Iris pigment epithelial cell (primary cell): ENCODE results near the gene PES1.
"Not testable (repeated sequence)": the region's sequence is repeated elsewhere in the genome, so short reads cannot be mapped to it uniquely, and the experiment has no call there.

Experiments
- DNase-seq: peaks from one replicate; pipeline ENCODE4 v3.0.0-alpha.2; 2011; ENCODE audit warnings: low read depth

The PES1 gene

DNA sequence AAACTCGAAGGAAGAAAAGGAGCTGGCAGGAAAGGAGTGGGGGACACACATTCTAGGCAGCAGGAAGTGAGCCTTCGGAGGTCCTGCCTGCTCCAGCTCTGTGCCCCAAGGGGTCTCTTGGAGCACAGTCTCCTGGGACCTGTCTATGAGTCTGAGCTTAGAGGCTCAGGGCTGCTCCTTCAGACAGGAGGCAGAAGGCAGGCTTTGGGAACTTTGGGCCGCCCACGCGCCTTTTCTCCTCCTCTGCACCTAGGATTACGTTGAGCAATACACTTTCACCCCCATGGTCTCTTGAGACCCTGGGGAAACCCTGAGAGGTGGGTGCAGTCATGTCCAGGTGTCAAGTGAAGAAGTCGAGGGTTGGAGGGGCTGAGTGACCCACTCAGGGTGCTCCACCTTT, 16.2 kb upstream of the PES1 start:
- no peak for DNase-seq

GRCh38 chr22:30607300-30607930, 15.7 kb upstream of the PES1 start:
- no peak for DNase-seq

DNA sequence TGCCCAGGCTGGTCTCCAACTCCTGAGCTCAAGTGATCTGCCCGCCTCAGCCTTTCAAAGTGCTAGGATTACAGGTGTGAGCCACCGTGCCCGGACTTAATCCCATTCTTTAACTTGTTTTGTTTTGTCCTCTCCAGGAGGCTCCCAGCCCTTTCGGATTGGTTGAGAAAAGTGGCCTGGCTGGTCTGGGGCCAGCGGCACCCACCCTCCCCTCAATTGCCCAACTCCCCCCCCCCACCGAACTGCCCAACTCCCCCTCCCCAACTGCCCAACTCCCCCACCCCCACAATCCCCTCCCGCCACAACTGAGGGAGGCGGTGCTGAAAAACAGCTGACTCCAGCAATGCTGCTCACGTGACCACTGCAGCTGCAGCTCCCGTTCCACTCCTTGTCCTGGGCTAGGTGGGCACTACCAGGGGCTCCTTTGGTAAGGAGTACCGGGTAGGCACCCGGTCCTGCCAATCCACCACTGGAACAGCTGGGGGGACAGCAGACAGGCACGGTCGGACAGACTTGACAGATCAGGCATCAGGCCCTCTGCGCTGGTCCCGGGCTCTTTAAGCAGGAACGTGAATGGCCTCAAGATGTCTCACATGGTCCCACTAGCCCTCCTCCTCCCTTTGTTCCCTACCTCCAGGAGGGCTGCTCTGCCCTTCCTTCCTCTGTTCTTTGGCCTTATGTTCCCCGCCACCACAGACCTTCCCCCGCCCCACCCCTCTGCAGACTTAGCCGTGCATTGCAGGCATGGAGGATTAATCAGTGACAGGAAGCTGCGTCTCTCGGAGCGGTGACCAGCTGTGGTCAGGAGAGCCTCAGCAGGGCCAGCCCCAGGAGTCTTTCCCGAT, 15.0 kb upstream of the PES1 start, which contains the start of gene TCN2:
Gene TCN2 (plus strand): TSS at position 720 of the 845 bp plus-strand sequence. CDS start 158 bp downstream, outside the sequence.
- DNase-seq: peak; percentile 71

GRCh38 chr22:30605449-30606110, 13.9 kb upstream of the PES1 start:
- peak; percentile 55 for DNase-seq

DNA sequence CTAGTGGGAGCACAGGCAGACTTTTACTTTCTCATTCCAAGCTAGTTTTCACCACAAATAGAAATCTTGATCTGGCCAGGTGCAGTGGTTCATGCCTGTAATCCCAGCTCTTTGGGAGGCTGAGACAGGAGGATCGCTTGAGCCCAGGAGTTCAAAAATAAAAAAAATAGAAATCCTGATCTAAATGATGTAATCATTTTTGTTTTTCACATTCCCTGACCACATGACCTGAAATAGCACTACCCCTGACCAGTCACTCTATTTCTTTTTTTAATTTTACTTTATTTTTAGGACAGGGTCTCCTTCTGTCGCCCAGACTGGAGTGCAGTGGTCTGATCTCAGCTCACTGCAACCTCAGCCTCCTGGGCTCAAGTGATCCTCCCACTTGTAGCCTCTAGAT, 13.0 kb upstream of the PES1 start:
- DNase-seq: no peak

- DNase-seq: no peak
Observed at GRCh38 chr22:30603801-30604200, 12.1 kb upstream of the PES1 start.

- peak; percentile 53 for DNase-seq
Observed at GRCh38 chr22:30602049-30602448, 10.3 kb upstream of the PES1 start.

DNA sequence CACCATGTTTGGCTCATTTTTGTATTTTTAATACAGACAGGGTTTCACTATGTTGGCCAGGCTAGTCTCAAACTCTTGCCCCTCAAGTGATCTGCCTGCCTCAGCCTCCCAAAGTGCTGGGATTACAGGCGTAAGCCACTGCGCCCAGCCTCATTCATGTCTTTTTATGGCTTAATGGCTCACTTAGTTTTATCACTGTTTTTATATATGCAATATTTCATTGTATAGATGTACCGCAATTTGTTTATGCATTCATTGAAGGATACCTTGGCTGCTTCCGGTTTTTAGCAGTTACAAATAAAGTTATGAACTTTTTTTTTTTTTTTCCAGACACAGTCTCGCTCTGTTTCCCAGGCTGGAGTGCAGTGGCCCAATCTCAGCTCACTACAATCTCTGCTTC, 9.8 kb upstream of the PES1 start:
- DNase-seq: no peak

GRCh38 chr22:30600921-30601320, 9.2 kb upstream of the PES1 start:
- no peak for DNase-seq

DNA sequence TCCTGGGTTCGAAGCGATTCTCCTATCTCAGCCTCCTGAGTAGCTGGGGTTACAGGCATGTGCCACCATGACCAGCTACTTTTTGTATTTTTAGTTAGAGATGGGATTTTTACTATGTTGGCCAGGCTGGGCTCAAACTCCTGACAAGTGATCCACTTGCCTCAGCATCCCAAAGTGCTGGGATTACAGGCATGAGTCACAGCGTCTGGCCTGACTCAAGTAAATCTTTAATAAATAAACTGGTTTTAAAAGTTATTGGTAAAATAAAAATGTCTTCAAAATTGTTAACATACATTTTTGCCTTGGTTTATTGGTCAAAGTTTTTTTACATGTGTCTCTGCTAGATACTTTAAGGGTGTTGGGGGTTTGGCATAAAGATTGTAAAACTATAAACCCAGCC, 7.3 kb upstream of the PES1 start:
- DNase-seq: peak; percentile 37

GRCh38 chr22:30596886-30597285, 5.2 kb upstream of the PES1 start:
- no peak for DNase-seq

- DNase-seq: no peak
Observed at GRCh38 chr22:30596199-30596598, 4.5 kb upstream of the PES1 start.

DNA sequence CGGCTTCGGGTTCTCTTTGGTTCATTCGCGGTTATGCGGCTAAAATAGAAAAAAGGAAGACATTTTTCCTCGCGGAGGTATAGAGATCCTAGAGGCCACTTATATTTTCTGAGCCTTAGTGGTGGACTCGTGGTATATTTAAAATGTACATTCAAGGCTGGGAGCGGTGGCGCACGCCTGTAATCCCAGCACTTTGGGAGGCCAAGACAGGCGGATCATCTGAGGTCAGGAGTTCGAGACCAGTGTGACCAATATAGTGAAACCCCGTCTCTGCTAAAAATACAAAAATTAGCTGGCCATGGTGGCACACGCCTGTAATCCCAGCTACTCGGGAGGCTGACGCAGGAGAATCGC, 627 bp upstream of the PES1 start:
- not testable (repeated sequence) for DNase-seq

DNA sequence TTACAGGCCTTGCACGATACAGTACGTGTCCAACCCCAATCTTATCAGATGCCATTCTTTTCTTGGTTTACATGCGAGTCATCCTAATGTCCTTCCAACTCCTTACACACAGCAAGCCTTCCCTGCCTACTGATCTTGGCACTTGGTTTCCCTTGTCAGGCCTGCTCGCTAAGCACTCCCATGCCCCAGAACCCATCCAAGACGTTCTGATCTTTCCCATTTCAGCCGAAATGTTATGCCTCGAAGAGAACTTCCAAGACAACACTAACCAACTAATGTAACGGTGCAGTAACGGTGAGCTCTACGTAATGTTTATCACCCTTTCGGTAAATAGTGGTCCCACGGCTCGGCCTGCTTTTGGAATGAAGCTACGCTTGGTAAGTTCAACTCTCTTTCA, 521 bp downstream of the PES1 start:
- DNase-seq: peak; percentile 57

- DNase-seq: no peak
Observed at GRCh38 chr22:30586414-30586813, 5.3 kb downstream of the PES1 start.

DNA sequence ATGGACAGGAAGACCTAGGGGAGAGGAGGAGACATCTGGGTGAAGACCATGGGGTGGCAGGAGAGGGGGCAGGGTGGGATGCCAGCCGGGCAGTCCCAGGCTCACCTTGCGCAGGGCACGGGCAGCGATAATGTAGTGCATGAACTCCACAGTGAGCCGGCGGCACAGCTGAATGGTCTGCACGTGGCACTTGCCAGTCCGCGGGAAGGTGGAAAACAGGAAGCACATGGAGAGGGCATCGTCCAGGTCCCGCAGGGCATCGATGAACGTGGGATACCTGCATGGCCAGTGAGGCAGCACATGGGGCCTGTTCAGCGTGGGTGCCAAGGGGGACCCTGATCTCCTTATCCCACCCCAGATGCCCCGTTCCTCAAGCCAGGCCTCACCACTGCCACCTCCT, 7.3 kb downstream of the PES1 start:
- DNase-seq: no peak

DNA sequence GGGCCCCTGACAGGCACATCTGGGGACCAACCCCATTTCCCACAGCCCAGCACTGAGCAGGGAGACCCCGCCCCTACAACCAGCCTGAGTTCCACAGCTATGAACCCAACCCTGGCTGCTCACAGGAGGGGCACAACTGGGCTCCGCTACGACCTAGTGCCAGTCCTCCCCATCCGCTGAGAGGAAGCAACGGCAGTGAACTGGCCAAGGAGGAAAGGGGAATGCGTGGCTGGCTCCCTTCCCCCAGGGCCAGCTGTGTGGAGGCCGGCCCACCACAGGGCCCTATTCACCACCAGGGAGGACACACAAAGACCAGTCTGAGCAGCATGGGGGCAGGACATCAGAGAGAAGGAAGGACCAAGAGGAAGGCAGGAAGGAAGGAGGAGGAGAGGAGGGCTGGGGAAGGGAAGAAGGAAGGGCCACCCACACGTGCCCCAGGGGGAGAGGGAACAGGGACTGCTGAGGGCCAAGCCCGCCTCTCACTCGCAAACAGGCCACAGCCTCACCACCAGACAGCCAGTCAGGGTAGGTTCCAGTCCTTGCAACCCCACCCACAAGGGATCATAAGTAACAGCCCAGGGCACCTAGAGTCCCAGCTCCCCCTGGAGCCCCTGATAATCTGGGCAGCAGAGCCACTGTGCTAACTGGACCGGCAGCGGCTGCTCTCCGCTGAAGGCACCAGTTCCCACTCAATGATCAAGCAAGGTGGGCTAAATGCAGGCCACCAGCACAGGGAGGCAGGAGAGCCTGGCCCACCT, 8.7 kb downstream of the PES1 start:
- DNase-seq: no peak

DNA sequence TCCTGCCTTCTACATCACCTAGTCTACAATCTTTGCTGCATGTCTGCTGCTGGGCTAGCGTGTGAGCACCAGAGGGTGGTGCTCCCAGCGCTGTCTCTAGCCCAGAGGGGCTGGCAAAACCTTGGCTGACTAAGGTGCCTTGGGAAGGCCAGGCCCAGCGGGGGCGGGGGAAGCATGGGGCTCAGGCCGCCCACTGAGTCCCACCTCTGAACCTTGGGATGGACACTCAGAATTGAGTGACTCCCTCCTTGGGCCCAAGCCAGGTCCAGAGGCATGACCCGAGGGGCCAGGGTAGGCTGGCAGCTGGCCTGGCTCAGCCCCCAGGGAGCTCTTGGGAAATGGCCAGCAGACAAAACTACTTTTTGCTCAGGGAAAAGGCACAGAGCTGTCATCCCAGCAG, 9.7 kb downstream of the PES1 start:
- DNase-seq: no peak

DNA sequence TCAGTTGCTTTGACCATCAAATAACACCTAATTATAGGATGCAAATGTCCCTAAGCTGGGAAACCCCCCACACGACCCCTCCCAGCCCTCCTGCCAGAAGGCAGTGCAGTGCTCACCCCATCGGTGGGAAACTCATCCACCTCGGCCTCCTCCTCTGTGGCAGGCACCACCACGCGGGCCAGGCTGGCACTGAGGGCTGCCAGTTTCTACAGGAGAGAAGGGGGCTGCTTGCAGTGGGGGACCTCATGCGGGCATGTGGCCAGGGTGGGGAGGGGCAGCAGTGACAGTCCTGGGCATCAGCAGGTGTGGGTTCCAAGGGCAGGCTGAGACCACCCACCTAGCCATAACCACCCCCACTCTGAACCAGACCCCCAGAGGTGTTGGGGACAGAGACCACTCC, 10.8 kb downstream of the PES1 start:
- DNase-seq: no peak

DNA sequence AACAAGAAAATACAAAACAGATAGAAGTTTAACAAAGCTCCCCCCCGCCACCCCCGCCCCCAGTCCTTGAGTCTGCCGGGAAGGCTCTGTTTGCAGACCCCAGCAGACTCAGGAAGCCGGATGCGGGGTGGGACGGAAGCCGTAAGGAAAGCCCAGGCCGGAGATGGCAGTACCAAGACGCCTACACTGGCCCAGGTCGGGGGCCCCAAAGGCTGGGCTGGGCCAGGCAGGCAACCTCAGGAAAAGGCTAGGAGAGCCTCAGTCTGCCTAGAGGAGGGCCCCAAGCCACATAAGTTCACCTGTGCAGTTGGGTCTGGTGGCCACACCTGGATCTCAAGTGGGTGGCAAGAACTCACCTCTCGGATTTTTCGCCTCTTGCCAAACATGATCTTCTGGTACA, 13.2 kb downstream of the PES1 start:
- DNase-seq: no peak

DNA sequence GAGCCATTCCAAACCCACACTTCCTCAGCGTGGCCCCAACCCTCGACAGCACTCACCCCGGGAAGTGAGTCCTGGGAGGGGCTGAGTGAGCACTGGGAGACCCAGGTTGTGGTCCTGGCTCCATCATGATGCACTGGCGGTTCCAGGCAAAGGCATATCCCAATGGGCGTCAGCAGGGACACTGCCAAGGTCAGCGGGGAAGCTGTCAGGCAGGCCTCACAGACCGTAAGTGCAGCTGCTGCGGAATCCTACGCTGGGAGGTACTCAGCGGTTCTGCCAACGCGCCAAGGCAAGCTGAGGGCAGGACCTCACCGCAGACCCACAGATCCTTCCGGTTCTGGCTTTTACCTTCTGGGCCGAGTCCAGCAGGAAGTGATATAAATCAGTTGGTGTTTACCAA, 15.9 kb downstream of the PES1 start:
- DNase-seq: no peak

GRCh38 chr22:30574997-30575671, 16.6 kb downstream of the PES1 start:
- no peak for DNase-seq
